ENCODE data around the gene MED9.
A peak's percentile ranks its signal among the peaks of the same experiment; 100 is the strongest.

Gene MED9

GRCh38 chr17:17435323-17435722 lies 41.5 kb upstream of the MED9 start:
- DNase-seq (ENCODE audit: low read depth): peak; percentile 65
- no peak overlapping the region for H3K4me3 ChIP-seq (ENCODE audit: low read depth, low read length)
- TF ChIP-seq, protein P1, sequence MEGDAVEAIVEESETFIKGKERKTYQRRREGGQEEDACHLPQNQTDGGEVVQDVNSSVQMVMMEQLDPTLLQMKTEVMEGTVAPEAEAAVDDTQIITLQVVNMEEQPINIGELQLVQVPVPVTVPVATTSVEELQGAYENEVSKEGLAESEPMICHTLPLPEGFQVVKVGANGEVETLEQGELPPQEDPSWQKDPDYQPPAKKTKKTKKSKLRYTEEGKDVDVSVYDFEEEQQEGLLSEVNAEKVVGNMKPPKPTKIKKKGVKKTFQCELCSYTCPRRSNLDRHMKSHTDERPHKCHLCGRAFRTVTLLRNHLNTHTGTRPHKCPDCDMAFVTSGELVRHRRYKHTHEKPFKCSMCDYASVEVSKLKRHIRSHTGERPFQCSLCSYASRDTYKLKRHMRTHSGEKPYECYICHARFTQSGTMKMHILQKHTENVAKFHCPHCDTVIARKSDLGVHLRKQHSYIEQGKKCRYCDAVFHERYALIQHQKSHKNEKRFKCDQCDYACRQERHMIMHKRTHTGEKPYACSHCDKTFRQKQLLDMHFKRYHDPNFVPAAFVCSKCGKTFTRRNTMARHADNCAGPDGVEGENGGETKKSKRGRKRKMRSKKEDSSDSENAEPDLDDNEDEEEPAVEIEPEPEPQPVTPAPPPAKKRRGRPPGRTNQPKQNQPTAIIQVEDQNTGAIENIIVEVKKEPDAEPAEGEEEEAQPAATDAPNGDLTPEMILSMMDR (IDR thresholded peaks at IDR 0.05; ENCODE audit: low read depth, low read length): no peak
- no peak for TF ChIP-seq POLR2A (IDR thresholded peaks at IDR 0.05; ENCODE audit: extremely low read depth, insufficient read length)
- no peak for TF ChIP-seq MAX (IDR thresholded peaks at IDR 0.05; ENCODE audit: low read depth, low read length)
- no peak for TF ChIP-seq MYC (IDR thresholded peaks at IDR 0.05; ENCODE audit: low read depth, low read length)

GRCh38 chr17:17437461-17437860 lies 39.3 kb upstream of the MED9 start:
- H3K4me3 ChIP-seq (ENCODE audit: low read depth, low read length): no peak overlapping the region
- TF ChIP-seq MYC (IDR thresholded peaks at IDR 0.05; ENCODE audit: low read depth, low read length) (no peak), MAX (IDR thresholded peaks at IDR 0.05; ENCODE audit: low read depth, low read length) (no peak), POLR2A (IDR thresholded peaks at IDR 0.05; ENCODE audit: extremely low read depth, insufficient read length) (no peak)
- TF ChIP-seq, protein P1 (IDR thresholded peaks at IDR 0.05; ENCODE audit: low read depth, low read length): no peak
- no peak for DNase-seq (ENCODE audit: low read depth)

DNA sequence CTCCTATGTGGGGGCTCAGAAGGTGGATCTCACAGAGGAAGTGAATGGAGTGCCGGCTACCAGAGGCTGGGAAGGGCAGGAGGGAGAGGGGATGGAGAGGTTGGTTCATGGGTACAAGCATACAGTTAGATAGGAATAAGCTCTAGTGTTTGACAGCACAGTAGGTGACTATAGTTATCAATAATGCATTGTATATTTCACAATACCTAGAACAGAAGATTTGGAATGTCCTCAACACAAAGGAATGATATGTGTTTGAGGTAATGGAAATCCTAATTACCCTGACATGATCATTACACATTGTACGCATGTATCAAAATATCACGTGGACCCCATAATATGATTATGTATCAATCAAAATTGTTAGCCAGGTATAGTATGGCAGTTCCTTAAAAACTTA lies 38.9 kb upstream of the MED9 start:
- no peak overlapping the region for H3K4me3 ChIP-seq (ENCODE audit: low read depth, low read length)
- no peak for TF ChIP-seq MAX (IDR thresholded peaks at IDR 0.05; ENCODE audit: low read depth, low read length)
- TF ChIP-seq, protein P1 (IDR thresholded peaks at IDR 0.05; ENCODE audit: low read depth, low read length): no peak
- TF ChIP-seq POLR2A (IDR thresholded peaks at IDR 0.05; ENCODE audit: extremely low read depth, insufficient read length): no peak
- TF ChIP-seq MYC (IDR thresholded peaks at IDR 0.05; ENCODE audit: low read depth, low read length): no peak
- no peak for DNase-seq (ENCODE audit: low read depth)

GRCh38 chr17:17440010-17440843 lies 36.6 kb upstream of the MED9 start:
- TF ChIP-seq MAX (IDR thresholded peaks at IDR 0.05; ENCODE audit: low read depth, low read length): no peak
- TF ChIP-seq POLR2A (IDR thresholded peaks at IDR 0.05; ENCODE audit: extremely low read depth, insufficient read length): no peak
- peak; percentile 51; the same call in 1 of the 2 replicates for TF ChIP-seq MYC (IDR thresholded peaks at IDR 0.05; ENCODE audit: low read depth, low read length)
- TF ChIP-seq, protein P1 (IDR thresholded peaks at IDR 0.05; ENCODE audit: low read depth, low read length): peak; percentile 86
- no peak overlapping the region for H3K4me3 ChIP-seq (ENCODE audit: low read depth, low read length)
- DNase-seq (ENCODE audit: low read depth): peak; percentile 81

DNA sequence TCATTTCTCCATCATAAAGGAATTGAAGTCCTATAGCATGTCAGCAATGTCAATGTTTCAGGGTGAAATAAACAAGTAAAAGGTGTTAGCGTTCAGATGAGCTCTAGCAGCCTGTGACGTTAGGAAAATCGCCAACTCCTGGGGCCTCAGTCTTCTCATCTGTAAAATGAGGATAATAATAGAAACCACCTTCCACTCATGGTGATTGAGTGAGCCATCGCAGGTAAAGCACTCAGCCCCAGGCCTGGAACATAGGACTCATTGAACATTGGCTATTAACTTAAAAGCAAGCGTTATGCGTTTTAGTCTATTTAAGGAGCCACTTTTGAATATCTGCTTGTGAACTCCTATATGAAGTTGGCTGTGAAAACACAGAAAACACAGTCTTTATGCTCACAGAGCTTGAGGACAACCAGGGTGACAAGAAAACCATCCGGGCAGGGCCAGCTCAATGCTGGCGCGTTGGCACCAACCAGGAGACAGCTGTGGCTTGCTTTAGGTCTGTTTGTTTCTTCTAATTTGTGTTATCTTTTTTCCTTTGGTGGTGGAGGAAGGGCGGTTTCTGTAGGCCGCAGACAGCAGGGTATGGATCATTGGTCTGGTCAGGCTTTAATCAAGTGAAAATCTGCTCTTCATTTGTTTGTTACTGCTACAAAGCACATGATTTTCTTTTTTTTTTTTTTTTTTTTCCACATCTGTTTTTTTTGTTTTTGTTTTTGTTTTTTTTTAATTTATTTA lies 35.7 kb upstream of the MED9 start:
- TF ChIP-seq POLR2A (IDR thresholded peaks at IDR 0.05; ENCODE audit: extremely low read depth, insufficient read length): no peak
- TF ChIP-seq MAX (IDR thresholded peaks at IDR 0.05; ENCODE audit: low read depth, low read length): no peak
- TF ChIP-seq MYC (IDR thresholded peaks at IDR 0.05; ENCODE audit: low read depth, low read length): no peak
- TF ChIP-seq, protein P1 (IDR thresholded peaks at IDR 0.05; ENCODE audit: low read depth, low read length): no peak
- DNase-seq (ENCODE audit: low read depth): no peak
- H3K4me3 ChIP-seq (ENCODE audit: low read depth, low read length): no peak overlapping the region
